AG09309 (cell line): ENCODE measurements around the gene TMEM184C.

Experiments used
- DNase-seq: peaks from one replicate; pipeline ENCODE4 v3.0.0-alpha.2; 2010; ENCODE audit warnings: low read depth
- H3K4me3 ChIP-seq: 2 replicates; pipeline ENCODE4 v1.5.1; 2011; ENCODE audit warnings: mild to moderate bottlenecking, low read depth, low read length, moderate library complexity; ENCODE audit not compliant: control insufficient read depth
- CTCF ChIP-seq: IDR thresholded peaks from 2 replicates; pipeline ENCODE4 v1.5.1; 2011; ENCODE audit warnings: mild to moderate bottlenecking, low read depth, low read length, inconsistent platforms; ENCODE audit not compliant: insufficient read depth, control insufficient read depth; ENCODE audit errors: missing control alignments

The TMEM184C gene

GRCh38 chr4:147617173-147617840 lies at the start of gene TMEM184C:
Gene TMEM184C (plus strand): TSS chr4:147617397. CDS start chr4:147617957, 560 bp downstream.
- H3K4me3 ChIP-seq: peak within 1 kb of the TSS; percentile 83
- TF ChIP-seq CTCF: no peak
- peak; percentile 56 for DNase-seq

GRCh38 chr4:147570616-147571015 lies 46.6 kb upstream of the TMEM184C start:
- peak; percentile 23 for TF ChIP-seq CTCF
- H3K4me3 ChIP-seq: no peak overlapping the region
- DNase-seq: no peak

GRCh38 chr4:147571036-147571770 lies 46.0 kb upstream of the TMEM184C start:
- no peak for DNase-seq
- TF ChIP-seq CTCF: no peak
- no peak overlapping the region for H3K4me3 ChIP-seq

- no peak for DNase-seq
- no peak for TF ChIP-seq CTCF
- no peak overlapping the region for H3K4me3 ChIP-seq
These were observed 41.1 kb upstream of the TMEM184C start for GRCh38 chr4:147576084-147576483.

GRCh38 chr4:147578051-147578476 lies 39.1 kb upstream of the TMEM184C start:
- DNase-seq: peak; percentile 88
- TF ChIP-seq CTCF: no peak
- no peak overlapping the region for H3K4me3 ChIP-seq

- no peak for TF ChIP-seq CTCF
- no peak for DNase-seq
- H3K4me3 ChIP-seq: no peak overlapping the region
These were observed 38.6 kb upstream of the TMEM184C start for GRCh38 chr4:147578593-147578992.
